HG03025 (cell line): ENCODE measurements around the gene NBPF26.
"Not testable (repeated sequence)": the region's sequence is repeated elsewhere in the genome, so short reads cannot be mapped to it uniquely, and the experiment has no call there.

Experiments used
- ATAC-seq: cut with Tn5 transposase; IDR thresholded peaks from one replicate; pipeline ENCODE4 v1.9.1; 2021; ENCODE audit warnings: mild to moderate bottlenecking, moderate library complexity; ENCODE audit not compliant: unreplicated experiment, low FRiP score

The NBPF26 gene

DNA sequence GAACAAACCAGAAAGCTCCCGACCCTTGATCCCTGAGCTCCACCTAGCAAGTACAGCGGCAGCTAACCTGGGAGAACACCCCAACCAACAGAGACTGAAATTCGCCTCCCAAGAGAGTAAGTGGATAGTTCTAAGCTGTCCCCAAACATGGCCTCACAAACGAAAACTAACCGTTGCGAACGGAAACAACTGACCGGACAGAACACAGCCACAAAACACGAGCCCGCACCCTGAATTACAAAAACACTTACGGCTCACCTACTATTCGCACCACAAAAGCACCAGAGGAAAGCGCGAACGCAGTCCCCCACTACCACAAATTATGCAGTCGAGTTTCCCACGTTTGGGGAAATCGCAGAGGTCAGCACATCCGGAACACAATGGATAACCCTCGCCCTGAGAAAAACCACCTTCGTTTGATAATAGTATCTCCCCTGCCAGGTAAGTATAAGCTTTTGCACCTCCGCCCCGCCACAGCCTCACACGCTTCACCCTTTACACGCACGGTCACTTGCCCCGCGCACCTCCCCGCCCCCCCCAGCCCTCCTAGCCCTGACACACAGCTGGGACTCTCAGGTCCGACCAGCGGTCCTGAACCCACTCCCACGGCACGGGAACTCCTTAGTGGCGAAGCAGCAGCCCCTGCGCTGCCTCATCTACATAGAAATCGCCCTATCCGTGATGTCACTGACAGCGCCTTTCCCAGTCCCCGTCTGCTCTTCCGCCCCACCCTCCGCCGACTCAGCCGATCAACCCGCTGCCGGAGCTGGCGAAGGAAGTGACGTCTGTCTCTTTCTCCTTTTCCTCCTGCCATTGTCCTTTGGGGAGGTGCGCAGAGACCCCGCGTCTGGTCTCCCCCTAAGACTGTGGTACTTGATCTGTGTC, 127.0 kb downstream of the NBPF26 start:
- ATAC-seq, result not testable (repeated sequence)

DNA sequence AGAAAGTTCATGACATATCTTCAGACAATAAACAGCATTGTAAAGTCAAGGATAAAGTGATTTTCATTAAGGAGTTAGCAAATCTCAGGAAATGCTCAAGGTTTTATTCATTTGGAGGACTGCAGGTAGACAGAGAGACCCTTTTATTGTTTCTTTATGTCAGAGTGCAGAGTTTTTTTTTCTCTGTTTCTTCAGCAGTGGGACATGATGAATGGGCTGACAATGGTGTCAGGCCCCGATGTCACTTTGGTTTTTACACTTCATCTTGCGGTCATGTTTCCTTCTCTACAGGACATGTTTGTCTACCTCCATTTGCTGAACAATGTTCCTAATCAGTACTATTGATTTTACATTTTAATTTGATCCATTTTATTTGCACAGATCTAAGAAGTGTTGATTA, 134.4 kb downstream of the NBPF26 start:
- not testable (repeated sequence) for ATAC-seq

DNA sequence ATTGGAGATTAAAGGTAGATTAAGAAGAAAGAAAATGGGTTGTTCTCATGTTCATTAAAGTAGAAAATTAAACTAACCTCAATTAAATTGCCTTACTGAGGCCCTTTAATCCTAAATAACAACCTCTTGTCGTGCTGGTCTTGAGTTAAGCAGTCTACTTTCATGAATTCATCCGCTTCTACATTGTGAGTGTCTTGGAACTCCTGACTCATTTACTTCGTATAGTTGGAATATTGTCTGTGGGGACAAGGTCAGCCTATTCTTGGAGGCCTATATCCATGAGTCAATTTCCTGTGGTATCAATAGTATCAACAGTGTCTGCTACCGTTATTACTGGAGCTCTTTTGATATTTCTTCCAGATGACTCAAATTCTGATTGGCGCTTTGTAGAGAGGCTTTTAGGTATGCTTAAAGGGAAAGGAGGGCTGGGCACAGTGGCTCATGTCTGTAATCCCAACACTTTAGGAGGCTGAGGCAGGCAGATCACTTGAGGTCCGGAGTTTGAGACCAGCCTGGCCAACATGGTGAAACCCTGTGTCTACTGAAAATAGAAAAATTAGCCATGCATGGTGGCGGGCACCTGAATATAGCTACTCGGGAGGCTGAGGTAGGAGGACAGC, 136.0 kb downstream of the NBPF26 start:
- ATAC-seq, result not testable (repeated sequence)

DNA sequence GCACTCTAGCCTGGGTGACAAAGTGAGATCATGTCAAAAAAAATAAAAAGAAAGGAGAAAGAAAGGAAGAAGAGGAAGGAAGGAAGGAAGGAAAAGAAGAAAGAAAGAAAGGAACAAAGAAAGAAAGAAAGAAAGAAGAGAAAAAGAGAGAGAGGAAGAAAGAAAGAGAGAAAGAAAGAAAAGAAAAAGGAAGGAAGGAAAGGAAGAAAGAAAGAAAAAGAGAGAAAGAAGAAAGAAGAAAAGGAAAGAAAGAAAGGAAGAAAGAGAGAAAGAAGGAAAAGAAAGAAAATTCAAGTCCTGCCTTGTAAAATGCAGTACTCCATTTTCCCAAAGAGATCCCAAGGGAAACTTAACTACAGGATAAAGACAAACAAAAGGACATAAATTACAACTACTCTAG, 154.5 kb downstream of the NBPF26 start:
- ATAC-seq, result not testable (repeated sequence)

DNA sequence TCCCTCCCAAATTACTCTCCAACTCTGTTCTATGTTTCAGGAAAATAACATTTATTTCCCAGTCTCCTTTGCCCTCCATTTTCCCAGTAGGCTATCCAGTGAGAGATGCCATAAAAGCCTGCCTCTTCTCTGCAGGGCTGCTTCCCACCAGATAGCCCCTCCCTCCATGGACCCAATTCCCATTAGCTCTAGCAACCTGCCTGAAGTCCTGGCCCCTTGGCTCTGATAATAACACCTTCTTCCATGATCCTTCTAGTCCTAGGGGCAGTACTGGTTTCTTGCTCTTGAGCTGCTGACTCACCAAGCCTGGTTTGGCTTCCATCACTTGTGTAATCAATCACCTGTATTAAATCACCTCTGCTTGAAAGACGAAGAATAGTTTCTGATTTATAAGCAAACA, 156.3 kb downstream of the NBPF26 start:
- ATAC-seq, result not testable (repeated sequence)

DNA sequence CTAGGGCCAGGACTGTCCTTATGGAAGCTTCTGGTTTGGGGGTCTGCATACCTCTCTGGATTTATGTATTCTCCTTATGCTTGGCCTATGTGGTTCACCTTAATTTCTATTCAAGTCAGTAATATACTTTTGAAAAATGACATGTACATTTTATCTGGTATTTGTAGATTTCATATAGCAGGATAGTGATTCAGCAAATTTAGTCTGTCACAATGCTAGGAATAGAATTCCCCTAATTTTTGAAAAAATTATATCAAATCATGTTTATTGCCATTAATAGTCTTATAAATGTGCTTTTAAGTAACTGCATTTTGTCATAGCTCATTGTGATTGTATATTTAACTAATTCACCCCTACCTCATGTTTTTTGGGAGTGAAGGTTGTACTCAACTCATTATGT, 158.2 kb downstream of the NBPF26 start:
- not testable (repeated sequence) for ATAC-seq
